GM23248 (cell line): Measurements from ENCODE around the gene DNTTIP2. TPM values are rescaled to one million over a fixed set of nuclear protein-coding genes. Genes with fewer than 3 reads are reported as not detected.

Experiments used
- DNase-seq: peaks from one replicate; pipeline ENCODE4 v3.0.0-alpha.2; 2015
- H2AFZ ChIP-seq: fragments of 200-600 bp; sonication (generic); 2 replicates; pipeline ENCODE4 v1.6.1; 2016; ENCODE audit warnings: antibody characterized with exemption
- H3F3A ChIP-seq: fragments of 200-600 bp; sonication (generic); 2 replicates; pipeline ENCODE4 v1.6.1; 2016; ENCODE audit warnings: mild to moderate bottlenecking, antibody characterized with exemption, mixed run types; ENCODE audit not compliant: insufficient read depth
- H3K27ac ChIP-seq: fragments of 200-600 bp; sonication (generic); 2 replicates; pipeline ENCODE4 v1.5.1; 2016; ENCODE audit warnings: mild to moderate bottlenecking
- H3K27me3 ChIP-seq: fragments of 200-600 bp; sonication (generic); replicated peaks from 2 replicates; pipeline ENCODE4 v1.6.1; 2016; ENCODE audit warnings: mild to moderate bottlenecking; ENCODE audit not compliant: insufficient read depth
- H3K36me3 ChIP-seq: fragments of 200-600 bp; sonication (generic); 2 replicates; pipeline ENCODE4 v1.6.1; 2016; ENCODE audit warnings: low read depth, mild to moderate bottlenecking
- H3K4me1 ChIP-seq: fragments of 200-600 bp; sonication (generic); 2 replicates; pipeline ENCODE4 v1.6.1; 2016; ENCODE audit warnings: mild to moderate bottlenecking; ENCODE audit not compliant: insufficient read depth
- H3K4me2 ChIP-seq: fragments of 200-600 bp; sonication (generic); one replicate; pipeline ENCODE4 v1.6.1; 2016; ENCODE audit warnings: mild to moderate bottlenecking; ENCODE audit not compliant: unreplicated experiment
- H3K4me3 ChIP-seq: fragments of 200-600 bp; sonication (generic); 2 replicates; pipeline ENCODE4 v1.5.1; 2016; ENCODE audit warnings: mild to moderate bottlenecking
- H3K79me2 ChIP-seq: fragments of 200-600 bp; sonication (generic); 2 replicates; pipeline ENCODE4 v1.6.1; 2016; ENCODE audit warnings: mild to moderate bottlenecking; ENCODE audit not compliant: insufficient read depth
- H3K9ac ChIP-seq: fragments of 200-600 bp; sonication (generic); 2 replicates; pipeline ENCODE4 v1.6.1; 2016; ENCODE audit warnings: mild to moderate bottlenecking
- H3K9me2 ChIP-seq: fragments of 200-600 bp; sonication (generic); 2 replicates; pipeline ENCODE4 v1.6.1; 2016; ENCODE audit warnings: mixed run types, mild to moderate bottlenecking, moderate library complexity; ENCODE audit not compliant: insufficient read depth
- H3K9me3 ChIP-seq: fragments of 200-600 bp; sonication (generic); one replicate; pipeline ENCODE4 v1.6.1; 2017; ENCODE audit warnings: low read depth
- H4K20me1 ChIP-seq: fragments of 200-600 bp; sonication (generic); 2 replicates; pipeline ENCODE4 v1.6.0; 2016; ENCODE audit not compliant: insufficient read depth
- EZH2 ChIP-seq: fragments of 200-600 bp; sonication (generic); IDR thresholded peaks from 2 replicates; pipeline ENCODE4 v1.6.1; 2018; ENCODE audit warnings: antibody characterized with exemption, mild to moderate bottlenecking; ENCODE audit not compliant: insufficient read depth, poor library complexity, severe bottlenecking
- EZH2phosphoT487 ChIP-seq: fragments of 200-600 bp; sonication (generic); IDR thresholded peaks from 2 replicates; pipeline ENCODE4 v1.6.1; 2018; ENCODE audit warnings: antibody characterized with exemption, moderate library complexity, mild to moderate bottlenecking, low read depth; ENCODE audit not compliant: insufficient read depth
- WGBS, 2 experiments: methylation state at CpG; one replicate each; pipeline ENCODE4 v1.1.6; 2015 to 2017; ENCODE audit warnings: low lambda C conversion rate in 2 of 2, low coverage in 1 of 2; ENCODE audit errors: missing lambda C conversion rate in 2 of 2; 5-methylcytosine and 5-hydroxymethylcytosine counted together
- in situ Hi-C: fragments of 300-500 bp; cut with MboI; formaldehyde crosslinking; loops from 2 replicates; pipeline ENCODE4 v1.15.0; 2020
- polyA plus RNA-seq: library from polyadenylated mRNA; unstranded; fragments of >200 nt; fragmentation: Nextera tagmentation; extraction: Ambion mirVana; gene quantifications from 2 replicates; pipeline ENCODE4 v1.2.1, GENCODE V29; 2016
- total RNA-seq: library from RNA; depleted of rRNA; stranded (reverse); fragments of >200 nt; shearing (Covaris generic); gene quantifications from 2 replicates; pipeline ENCODE4 v1.2.3, GENCODE V29; 2014

The DNTTIP2 gene
- total and polyA plus RNA-seq, 2 experiments from 2014 or later: 31.1 to 62.1 TPM

- H3K36me3 ChIP-seq: peaks cover 59% of the 10 kb centered on the region
- WGBS, 2 experiments: 85 to 90% methylated on average over 3 of the region's 3 CpGs
- H3K79me2 ChIP-seq: peaks cover 82% of the 10 kb centered on the region
These were observed 21.9 kb upstream of the DNTTIP2 start for GRCh38 chr1:93900723-93901504.

DNA sequence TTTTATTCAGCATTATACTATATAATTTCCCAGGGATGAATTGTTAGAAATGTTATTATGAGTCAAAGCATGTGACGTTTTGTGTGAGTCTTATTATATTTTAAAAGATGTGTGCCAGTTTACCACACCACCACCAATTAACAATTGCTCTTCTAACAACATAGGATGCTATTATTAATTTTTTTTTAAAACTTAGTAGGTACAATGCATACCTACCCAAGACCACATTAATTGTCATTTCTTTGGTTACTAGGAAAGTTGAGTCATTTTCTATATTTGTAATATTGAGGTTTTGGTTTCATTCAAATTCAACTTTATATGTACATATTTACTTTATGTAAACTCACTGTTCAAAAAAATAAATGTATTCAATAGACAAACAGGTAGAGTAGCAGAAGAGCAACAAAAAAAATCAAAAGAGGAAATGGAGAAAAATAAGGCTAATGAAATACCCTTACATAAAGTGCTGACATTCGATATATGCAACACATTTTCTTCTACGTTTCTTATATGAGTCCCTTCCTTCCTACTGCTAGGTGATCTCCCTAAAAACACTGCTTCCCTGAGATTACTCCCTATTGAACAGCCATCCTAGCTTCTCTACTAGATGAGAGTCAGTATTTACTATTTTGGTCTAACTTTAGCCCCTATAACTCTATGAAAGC is 20.7 kb upstream of the DNTTIP2 start:
- Histone ChIP-seq H3F3A (0 out of 2 replicates have a peak, but pooled peaks cover 4% of the 10 kb centered on the region), H3K4me1 (peaks cover 6% of the 10 kb centered on the region), H2AFZ (no peak overlapping the region), H3K9me3 (no peaks in the 10 kb centered on the region), H3K9me2 (no peaks in the 10 kb centered on the region), H3K27ac (no peak overlapping the region), H3K36me3 (peaks cover 69% of the 10 kb centered on the region), H3K9ac (no peak overlapping the region), H3K4me3 (no peak overlapping the region), H3K4me2 (no peak overlapping the region), H3K27me3 (no peaks in the 10 kb centered on the region), H3K79me2 (peaks cover 75% of the 10 kb centered on the region), H4K20me1 (no peaks in the 10 kb centered on the region)
- 92 to 98% methylated on average over 3 of the region's 3 CpGs for WGBS, 2 experiments
- in situ Hi-C loops: loop anchor here (25.0 kb wide), 1 partner anchor 438 kb away; no protein-coding TSS in a partner anchor
- TF ChIP-seq EZH2phosphoT487 (no peak), EZH2 (no peak)
- no peak for DNase-seq

More at GRCh38 chr1:93900723-93901504, 21.9 kb upstream of the DNTTIP2 start:
- DNase-seq: no peak
- no peaks in the 10 kb centered on the region for H3K9me3 ChIP-seq
- no peak overlapping the region for H3K27ac ChIP-seq
- no peak for TF ChIP-seq EZH2
- no peak for TF ChIP-seq EZH2phosphoT487
- H3K4me2 ChIP-seq: no peak overlapping the region
- peaks cover 8% of the 10 kb centered on the region; the same call in 1 of the 2 replicates for H3F3A ChIP-seq
- peaks cover 18% of the 10 kb centered on the region for H3K4me1 ChIP-seq
- no peak overlapping the region for H3K4me3 ChIP-seq
- no peak overlapping the region for H2AFZ ChIP-seq
- no peaks in the 10 kb centered on the region for H3K27me3 ChIP-seq
- in situ Hi-C loops: no loop called here
- no peak overlapping the region for H3K9ac ChIP-seq
- H3K9me2 ChIP-seq: no peaks in the 10 kb centered on the region
- 0 out of 2 replicates have a peak, but pooled peaks cover 2% of the 10 kb centered on the region for H4K20me1 ChIP-seq

GRCh38 chr1:93888900-93889299 is 9.9 kb upstream of the DNTTIP2 start:
- Histone ChIP-seq H3K27ac (no peak overlapping the region), H3K4me3 (no peak overlapping the region), H3K4me1 (no peaks in the 10 kb centered on the region), H3K36me3 (peaks cover 73% of the 10 kb centered on the region), H3K27me3 (no peaks in the 10 kb centered on the region), H4K20me1 (no peaks in the 10 kb centered on the region), H3K4me2 (no peak overlapping the region), H2AFZ (no peak overlapping the region), H3F3A (peaks cover 19% of the 10 kb centered on the region; the same call in 1 of the 2 replicates), H3K9ac (no peak overlapping the region), H3K9me3 (no peaks in the 10 kb centered on the region), H3K9me2 (no peaks in the 10 kb centered on the region), H3K79me2 (peaks cover 23% of the 10 kb centered on the region)
- in situ Hi-C loops: loop anchor here (25.0 kb wide), 1 partner anchor 448 kb away; no protein-coding TSS in a partner anchor
- WGBS, 2 experiments: 80 to 82% methylated on average over 6 of the region's 6 CpGs
- no peak for DNase-seq
- TF ChIP-seq EZH2phosphoT487: no peak
- no peak for TF ChIP-seq EZH2

DNA sequence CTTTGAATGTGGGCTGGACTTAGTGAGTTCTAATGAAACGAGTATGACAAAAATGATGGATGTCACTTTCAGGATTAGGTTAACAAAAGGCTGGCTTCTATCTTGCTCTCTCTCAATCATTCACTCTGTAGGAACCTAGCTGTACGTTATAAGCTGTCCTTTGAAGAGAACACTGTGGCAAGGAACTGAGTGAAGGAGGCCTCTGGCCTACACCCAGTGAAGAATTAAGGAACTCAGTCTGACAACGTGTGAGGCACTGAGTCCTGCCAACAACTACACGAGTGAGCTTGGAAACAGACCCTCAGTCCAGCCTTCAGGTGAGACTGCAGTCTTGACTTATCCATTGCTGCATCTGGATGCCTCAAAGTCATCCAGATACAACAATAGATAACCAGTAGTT is 3.3 kb upstream of the DNTTIP2 start:
- Histone ChIP-seq H3K27ac (no peak overlapping the region), H3K9ac (no peak overlapping the region), H4K20me1 (no peaks in the 10 kb centered on the region), H3K9me2 (no peaks in the 10 kb centered on the region), H3K79me2 (peaks cover 31% of the 10 kb centered on the region), H3K27me3 (no peaks in the 10 kb centered on the region), H2AFZ (no peak overlapping the region), H3K4me1 (peaks cover 17% of the 10 kb centered on the region), H3K4me2 (no peak overlapping the region), H3K36me3 (peaks cover 36% of the 10 kb centered on the region), H3F3A (peaks cover 50% of the 10 kb centered on the region), H3K9me3 (no peaks in the 10 kb centered on the region), H3K4me3 (no peak overlapping the region)
- WGBS, 2 experiments: 96 to 97% methylated on average over 4 of the region's 4 CpGs
- in situ Hi-C loops: loop anchor here (25.0 kb wide), 1 partner anchor 455 kb away; no protein-coding TSS in a partner anchor
- TF ChIP-seq EZH2phosphoT487 (no peak), EZH2 (no peak)
- no peak for DNase-seq
